Suprapubic skin (tissue), 4 donors: Measurements from ENCODE around the gene XYLT1. TPM values are rescaled to one million over a fixed set of nuclear protein-coding genes. Genes with fewer than 3 reads are reported as not detected.

ENCODE experiments used
- DNase-seq, 2 donors: peaks; one replicate each; pipeline ENCODE4 v3.0.0-alpha.2; 2019; ENCODE audit warnings: low spot score in 2 of 2
- H3K27ac ChIP-seq: fragments of 200-600 bp; sonication (generic); one replicate; pipeline ENCODE4 v1.5.1; 2019
- H3K27me3 ChIP-seq: fragments of 200-600 bp; sonication (generic); one replicate; pipeline ENCODE4 v1.5.1; 2019
- H3K36me3 ChIP-seq: fragments of 200-600 bp; sonication (generic); one replicate; pipeline ENCODE4 v1.5.1; 2019
- H3K4me1 ChIP-seq: fragments of 200-600 bp; sonication (generic); one replicate; pipeline ENCODE4 v1.5.1; 2019
- H3K4me3 ChIP-seq: fragments of 200-600 bp; sonication (generic); one replicate; pipeline ENCODE4 v1.5.1; 2019; ENCODE audit warnings: mild to moderate bottlenecking
- H3K9me3 ChIP-seq: fragments of 200-600 bp; sonication (generic); one replicate; pipeline ENCODE4 v1.5.1; 2019
- EP300 ChIP-seq: sonication (generic); formaldehyde crosslinking; IDR thresholded peaks from one replicate; pipeline ENCODE4 v1.6.1; 2017; ENCODE audit warnings: antibody characterized with exemption
- POLR2A ChIP-seq, 2 donors: fragments of 450-650 bp; IDR thresholded peaks; one replicate each; pipeline ENCODE4 v1.6.1; 2017; ENCODE audit warnings: antibody characterized with exemption in 2 of 2, mild to moderate bottlenecking in 2 of 2, moderate library complexity in 2 of 2
- POLR2AphosphoS5 ChIP-seq, 3 donors: sonication (generic); formaldehyde crosslinking; IDR thresholded peaks; one replicate each; pipeline ENCODE4 v1.6.1; 2017; ENCODE audit warnings: antibody characterized with exemption in 3 of 3
- WGBS: methylation state at CpG from one replicate; pipeline ENCODE4 v1.1.5; 2018; 5-methylcytosine and 5-hydroxymethylcytosine counted together
- total RNA-seq, 4 donors: library from RNA; depleted of rRNA; stranded (reverse); fragments of >200 nt; gene quantifications; one replicate each; pipeline ENCODE4 v1.1.0, GENCODE V29; 2016
- TF ChIP-seq, protein P1 (sequence below), 2 donors: fragments of 200-600 bp in 1 of 2; fragments of 450-650 bp in 1 of 2; sonication (generic) in 1 of 2; IDR thresholded peaks; one replicate each; pipeline ENCODE4 v1.5.1; 2016 to 2019; ENCODE audit warnings: antibody characterized with exemption in 2 of 2, mild to moderate bottlenecking in 1 of 2, moderate library complexity in 1 of 2

XYLT1 gene
- total RNA-seq, 4 donors from 2014 or later: 23.5 to 30.6 (median 25.7) TPM

DNA sequence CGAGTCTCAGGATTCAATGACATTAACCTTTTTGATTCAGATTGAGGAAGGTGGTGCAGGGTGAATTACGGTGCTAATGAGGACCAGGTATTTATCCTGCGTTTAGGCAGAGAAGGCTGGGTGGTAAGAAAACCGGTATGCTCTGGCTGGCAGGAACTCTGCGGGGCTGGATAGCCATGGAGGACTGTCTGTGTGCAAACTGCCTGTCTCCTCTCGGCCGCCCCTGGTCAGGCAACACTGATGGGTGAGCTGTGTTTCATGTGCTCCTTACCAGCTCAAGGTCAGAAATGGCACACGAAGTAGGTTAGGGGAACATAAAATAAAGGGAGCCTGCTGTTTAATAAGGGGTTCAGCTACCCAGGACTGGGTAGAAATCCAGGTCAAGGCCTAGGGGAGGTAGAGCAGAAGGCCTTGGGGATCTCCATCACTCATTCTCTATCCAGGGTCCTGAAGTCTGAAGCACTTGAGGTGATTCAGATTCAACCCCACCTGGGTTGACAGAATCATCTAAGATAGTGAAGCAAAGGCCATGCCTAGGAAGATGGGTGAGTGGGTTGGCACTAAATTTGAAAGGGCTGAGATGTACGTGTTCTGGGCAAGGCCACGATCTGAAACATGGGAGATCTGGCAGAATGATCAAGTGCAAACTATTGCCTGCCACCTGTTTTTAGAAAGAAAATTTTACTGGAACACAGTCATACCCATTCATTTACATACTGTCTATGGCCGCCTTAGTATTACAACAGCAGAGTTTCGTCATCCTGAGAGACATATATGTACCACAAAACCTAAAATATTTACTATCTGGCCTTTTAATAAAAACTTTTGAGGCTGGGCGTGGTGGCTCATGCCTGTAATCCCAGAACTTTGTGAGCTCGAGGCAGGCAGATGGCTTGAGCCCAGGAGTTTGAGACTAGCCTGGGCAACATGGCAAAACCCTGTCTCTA lies 292.5 kb downstream of the XYLT1 start:
- H3K9me3 ChIP-seq: no peaks in the 10 kb centered on the region
- H3K27ac ChIP-seq: no peak overlapping the region
- peaks cover 10% of the 10 kb centered on the region for H3K4me1 ChIP-seq
- no peaks in the 10 kb centered on the region for H3K36me3 ChIP-seq
- 72% methylated on average over 14 of the region's 14 CpGs for WGBS
- DNase-seq: no peak
- no peaks in the 10 kb centered on the region for H3K27me3 ChIP-seq
- TF ChIP-seq POLR2AphosphoS5 (IDR thresholded peaks at IDR 0.05) (no peak), POLR2A (IDR thresholded peaks at IDR 0.05) (no peak), EP300 (no peak)
- TF ChIP-seq, protein P1, sequence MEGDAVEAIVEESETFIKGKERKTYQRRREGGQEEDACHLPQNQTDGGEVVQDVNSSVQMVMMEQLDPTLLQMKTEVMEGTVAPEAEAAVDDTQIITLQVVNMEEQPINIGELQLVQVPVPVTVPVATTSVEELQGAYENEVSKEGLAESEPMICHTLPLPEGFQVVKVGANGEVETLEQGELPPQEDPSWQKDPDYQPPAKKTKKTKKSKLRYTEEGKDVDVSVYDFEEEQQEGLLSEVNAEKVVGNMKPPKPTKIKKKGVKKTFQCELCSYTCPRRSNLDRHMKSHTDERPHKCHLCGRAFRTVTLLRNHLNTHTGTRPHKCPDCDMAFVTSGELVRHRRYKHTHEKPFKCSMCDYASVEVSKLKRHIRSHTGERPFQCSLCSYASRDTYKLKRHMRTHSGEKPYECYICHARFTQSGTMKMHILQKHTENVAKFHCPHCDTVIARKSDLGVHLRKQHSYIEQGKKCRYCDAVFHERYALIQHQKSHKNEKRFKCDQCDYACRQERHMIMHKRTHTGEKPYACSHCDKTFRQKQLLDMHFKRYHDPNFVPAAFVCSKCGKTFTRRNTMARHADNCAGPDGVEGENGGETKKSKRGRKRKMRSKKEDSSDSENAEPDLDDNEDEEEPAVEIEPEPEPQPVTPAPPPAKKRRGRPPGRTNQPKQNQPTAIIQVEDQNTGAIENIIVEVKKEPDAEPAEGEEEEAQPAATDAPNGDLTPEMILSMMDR (IDR thresholded peaks at IDR 0.05): no peak
- no peak overlapping the region for H3K4me3 ChIP-seq

DNA sequence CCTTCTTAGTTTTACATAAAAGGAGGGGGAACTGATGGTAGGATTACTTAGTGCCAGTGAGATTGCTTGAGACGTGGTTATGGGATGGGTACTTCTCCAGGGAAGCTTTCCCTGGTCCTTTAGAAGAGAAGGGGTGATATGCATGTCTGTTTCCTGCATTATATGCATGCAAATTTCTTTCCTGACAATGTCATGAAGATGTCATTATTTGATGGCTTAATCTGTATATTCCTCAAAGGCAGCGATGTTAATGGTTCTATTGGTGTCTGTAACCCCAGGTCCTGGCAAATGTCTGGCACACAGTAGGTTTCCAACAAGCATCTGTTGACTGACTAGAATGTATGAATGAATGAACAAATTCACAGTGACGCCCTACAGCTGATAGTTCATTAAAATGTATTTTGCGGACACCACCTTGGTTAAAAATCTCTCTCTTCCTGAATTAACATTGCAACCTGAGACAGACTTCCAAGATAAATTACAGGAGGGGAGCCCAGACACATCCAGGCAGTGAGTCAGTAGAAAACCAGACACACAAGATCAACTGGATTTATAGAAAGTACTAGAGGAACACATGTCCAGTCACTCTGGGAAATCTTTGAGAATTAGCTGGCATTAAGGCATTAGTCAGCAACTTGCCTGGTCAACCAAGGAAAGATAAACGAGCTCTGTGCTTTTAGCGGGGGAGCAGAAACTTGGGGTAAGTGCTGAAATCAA lies 293.4 kb downstream of the XYLT1 start:
- H3K27ac ChIP-seq: no peak overlapping the region
- no peak for DNase-seq
- no peak overlapping the region for H3K4me3 ChIP-seq
- no peaks in the 10 kb centered on the region for H3K27me3 ChIP-seq
- no peaks in the 10 kb centered on the region for H3K36me3 ChIP-seq
- WGBS: 60% methylated on average over 6 of the region's 6 CpGs
- TF ChIP-seq EP300 (no peak), POLR2A (IDR thresholded peaks at IDR 0.05) (no peak), POLR2AphosphoS5 (IDR thresholded peaks at IDR 0.05) (no peak)
- TF ChIP-seq, protein P1 (IDR thresholded peaks at IDR 0.05): no peak
- no peaks in the 10 kb centered on the region for H3K9me3 ChIP-seq
- H3K4me1 ChIP-seq: peaks cover 13% of the 10 kb centered on the region

DNA sequence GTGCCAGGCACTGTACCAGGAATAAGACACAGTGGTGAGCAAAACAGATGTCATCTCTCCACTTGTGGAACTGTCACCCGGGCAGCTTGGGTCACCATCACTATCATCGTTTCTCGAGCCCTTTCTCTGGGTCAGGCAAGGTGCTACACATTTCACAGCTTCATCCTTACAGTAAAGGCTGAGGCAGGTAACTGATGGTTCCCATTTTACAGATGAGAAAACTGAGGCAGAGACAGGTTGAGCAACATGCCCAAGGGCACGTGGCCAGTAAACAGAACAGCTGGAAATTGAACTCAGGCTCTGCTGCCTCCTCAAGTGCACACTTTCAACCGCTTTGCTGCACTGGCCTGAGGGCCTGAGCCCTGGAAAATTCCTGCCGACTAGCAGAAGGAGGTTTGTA lies 294.6 kb downstream of the XYLT1 start:
- Histone ChIP-seq H3K4me3 (no peak overlapping the region), H3K4me1 (peaks cover 13% of the 10 kb centered on the region), H3K36me3 (no peaks in the 10 kb centered on the region), H3K27me3 (no peaks in the 10 kb centered on the region), H3K9me3 (no peaks in the 10 kb centered on the region), H3K27ac (no peak overlapping the region)
- 93% methylated on average over 6 of the region's 6 CpGs for WGBS
- TF ChIP-seq EP300: no peak
- no peak for TF ChIP-seq POLR2AphosphoS5 (IDR thresholded peaks at IDR 0.05)
- TF ChIP-seq POLR2A (IDR thresholded peaks at IDR 0.05): no peak
- TF ChIP-seq, protein P1 (IDR thresholded peaks at IDR 0.05): no peak
- no peak for DNase-seq

DNA sequence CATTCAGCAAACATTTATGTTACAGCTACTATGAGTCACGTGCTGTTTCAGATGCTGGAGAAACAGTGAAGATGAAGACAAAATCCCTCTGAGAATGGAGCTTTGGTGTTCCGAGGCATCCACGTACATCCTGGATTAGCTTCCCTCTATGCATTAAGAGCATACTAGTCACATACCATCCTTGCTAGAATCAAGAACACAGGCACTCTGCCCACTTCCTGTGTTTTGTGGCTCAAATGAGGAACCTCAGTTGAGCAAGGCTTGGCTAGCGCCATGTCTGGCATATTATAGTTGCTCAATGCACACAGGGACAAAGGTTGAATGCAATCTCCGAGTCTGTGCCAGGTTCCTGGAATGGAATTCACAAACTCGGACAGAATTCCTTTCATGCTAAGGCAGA lies 297.5 kb downstream of the XYLT1 start:
- Histone ChIP-seq H3K4me1 (peaks cover 13% of the 10 kb centered on the region), H3K27ac (no peak overlapping the region), H3K4me3 (no peak overlapping the region), H3K36me3 (no peaks in the 10 kb centered on the region), H3K9me3 (no peaks in the 10 kb centered on the region), H3K27me3 (no peaks in the 10 kb centered on the region)
- TF ChIP-seq POLR2A (IDR thresholded peaks at IDR 0.05) (no peak), POLR2AphosphoS5 (IDR thresholded peaks at IDR 0.05) (no peak), EP300 (no peak)
- TF ChIP-seq, protein P1 (IDR thresholded peaks at IDR 0.05): no peak
- DNase-seq: peak in 1 of 2 donors; percentile 65
- 79% methylated on average over 6 of the region's 6 CpGs for WGBS
